ENCODE measurements around the gene FADS2. TPM values are rescaled to one million over a fixed set of nuclear protein-coding genes. Genes with fewer than 3 reads are reported as not detected.

The FADS2 gene
- total and polyA plus RNA-seq, 5 donors from 2014 or later = 0.23 to 19.7 (median 7.1) TPM; not detected in 1

DNA sequence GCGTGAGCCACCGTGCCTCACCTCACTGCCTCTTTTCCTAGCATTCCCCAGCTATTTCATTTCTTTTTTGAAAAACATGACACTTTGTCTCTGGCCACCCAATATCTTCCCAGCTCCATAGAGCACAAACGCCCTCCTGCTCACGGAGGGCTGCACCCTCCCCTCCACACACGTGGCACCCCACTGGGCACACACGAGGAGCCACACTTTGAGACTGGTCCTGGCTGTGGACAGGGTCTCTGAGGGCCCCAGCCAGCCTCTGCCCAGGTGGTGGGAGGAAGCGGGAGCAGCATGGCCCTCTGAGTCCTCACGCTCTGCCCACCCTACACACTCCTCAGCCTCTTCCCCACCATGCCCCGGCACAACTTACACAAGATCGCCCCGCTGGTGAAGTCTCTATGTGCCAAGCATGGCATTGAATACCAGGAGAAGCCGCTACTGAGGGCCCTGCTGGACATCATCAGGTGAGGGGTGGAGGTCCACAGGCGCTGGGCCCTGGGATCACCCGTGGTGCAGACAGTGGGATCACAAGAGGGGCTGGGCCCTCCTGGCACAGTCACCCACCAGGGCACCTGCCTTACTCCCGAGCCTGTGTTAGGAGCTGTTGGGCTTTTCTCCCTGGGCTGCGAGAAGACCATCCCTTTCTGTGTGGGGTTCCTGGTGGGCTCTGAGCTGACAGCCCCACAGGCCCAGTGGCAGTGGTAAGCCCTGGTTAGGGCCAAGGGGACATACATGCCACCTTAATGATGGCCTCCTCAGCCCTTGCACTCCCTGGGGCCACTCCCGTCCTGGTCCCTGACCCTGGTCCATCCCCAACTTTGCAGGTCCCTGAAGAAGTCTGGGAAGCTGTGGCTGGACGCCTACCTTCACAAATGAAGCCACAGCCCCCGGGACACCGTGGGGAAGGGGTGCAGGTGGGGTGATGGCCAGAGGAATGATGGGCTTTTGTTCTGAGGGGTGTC is 37.0 kb downstream of the FADS2 start:
- Mint-ChIP-seq H3K9me3 (peaks cover 0 to 1% (median 0%) of the 10 kb centered on the region in 7 donors), H3K4me1 (no peaks in the 10 kb centered on the region), H3K4me3 (no peak overlapping the region), H3K36me3 (no peaks in the 10 kb centered on the region), H3K27me3 (no peaks in the 10 kb centered on the region), H3K27ac (no peak overlapping the region)
- H3K27me3 ChIP-seq (ENCODE audit: control insufficient read depth, insufficient read depth, low read length) = no peaks in the 10 kb centered on the region
- ATAC-seq (ENCODE audit: low read depth in 2 of 2) (no peak), DNase-seq (no peak)
- H3K36me3 ChIP-seq (ENCODE audit: control insufficient read depth, insufficient read depth, low read length) = no peaks in the 10 kb centered on the region
- H3K4me1 ChIP-seq (ENCODE audit: control insufficient read depth, insufficient read depth, low read length, poor library complexity, severe bottlenecking) = no peaks in the 10 kb centered on the region
- no peaks in the 10 kb centered on the region for H3K9me3 ChIP-seq (ENCODE audit: control insufficient read depth in 2 of 2, low read length in 2 of 2)
- H3K4me3 ChIP-seq (ENCODE audit: low read depth, low read length) = no peak overlapping the region
- no peak overlapping the region for H3K27ac ChIP-seq (ENCODE audit: insufficient read depth, low read length, poor library complexity, severe bottlenecking)

DNA sequence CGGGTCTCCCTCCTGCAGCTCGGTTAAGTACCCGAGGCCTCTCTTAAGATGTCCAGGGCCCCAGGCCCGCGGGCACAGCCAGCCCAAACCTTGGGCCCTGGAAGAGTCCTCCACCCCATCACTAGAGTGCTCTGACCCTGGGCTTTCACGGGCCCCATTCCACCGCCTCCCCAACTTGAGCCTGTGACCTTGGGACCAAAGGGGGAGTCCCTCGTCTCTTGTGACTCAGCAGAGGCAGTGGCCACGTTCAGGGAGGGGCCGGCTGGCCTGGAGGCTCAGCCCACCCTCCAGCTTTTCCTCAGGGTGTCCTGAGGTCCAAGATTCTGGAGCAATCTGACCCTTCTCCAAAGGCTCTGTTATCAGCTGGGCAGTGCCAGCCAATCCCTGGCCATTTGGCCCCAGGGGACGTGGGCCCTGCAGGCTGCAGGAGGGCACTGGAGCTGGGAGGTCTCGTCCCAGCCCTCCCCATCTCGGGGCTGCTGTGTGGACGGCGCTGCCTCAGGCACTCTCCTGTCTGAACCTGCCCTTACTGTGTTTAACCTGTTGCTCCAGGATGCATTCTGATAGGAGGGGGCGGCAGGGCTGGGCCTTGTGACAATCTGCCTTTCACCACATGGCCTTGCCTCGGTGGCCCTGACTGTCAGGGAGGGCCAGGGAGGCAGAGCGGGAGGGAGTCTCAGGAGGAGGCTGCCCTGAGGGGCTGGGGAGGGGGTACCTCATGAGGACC is 38.3 kb downstream of the FADS2 start:
- Mint-ChIP-seq H3K4me1 (peaks cover 0 to 7% (median 2%) of the 10 kb centered on the region in 4 donors), H3K36me3 (no peaks in the 10 kb centered on the region), H3K9me3 (peaks cover 0 to 1% (median 0%) of the 10 kb centered on the region in 7 donors), H3K4me3 (no peak overlapping the region), H3K27ac (no peak overlapping the region), H3K27me3 (peaks cover 5% of the 10 kb centered on the region)
- no peak overlapping the region for H3K27ac ChIP-seq (ENCODE audit: insufficient read depth, low read length, poor library complexity, severe bottlenecking)
- no peak for ATAC-seq (ENCODE audit: low read depth in 2 of 2)
- no peak overlapping the region for H3K4me3 ChIP-seq (ENCODE audit: low read depth, low read length)
- H3K36me3 ChIP-seq (ENCODE audit: control insufficient read depth, insufficient read depth, low read length) = no peaks in the 10 kb centered on the region
- DNase-seq = no peak
- H3K9me3 ChIP-seq (ENCODE audit: control insufficient read depth in 2 of 2, low read length in 2 of 2) = no peaks in the 10 kb centered on the region
- H3K4me1 ChIP-seq (ENCODE audit: control insufficient read depth, insufficient read depth, low read length, poor library complexity, severe bottlenecking) = peaks cover 5% of the 10 kb centered on the region
- no peaks in the 10 kb centered on the region for H3K27me3 ChIP-seq (ENCODE audit: control insufficient read depth, insufficient read depth, low read length)

GRCh38 chr11:61866958-61867343 is 38.9 kb downstream of the FADS2 start:
- peaks cover 5% of the 10 kb centered on the region for H3K27me3 Mint-ChIP-seq
- no peaks in the 10 kb centered on the region for H3K9me3 ChIP-seq (ENCODE audit: control insufficient read depth in 2 of 2, low read length in 2 of 2)
- H3K9me3 Mint-ChIP-seq = peaks cover 0 to 1% (median 0%) of the 10 kb centered on the region in 7 donors
- no peak overlapping the region for H3K4me3 ChIP-seq (ENCODE audit: low read depth, low read length)
- H3K4me1 ChIP-seq (ENCODE audit: control insufficient read depth, insufficient read depth, low read length, poor library complexity, severe bottlenecking) = peaks cover 5% of the 10 kb centered on the region
- DNase-seq (no peak), ATAC-seq (ENCODE audit: low read depth in 2 of 2) (no peak)
- no peak overlapping the region for H3K27ac Mint-ChIP-seq
- H3K27me3 ChIP-seq (ENCODE audit: control insufficient read depth, insufficient read depth, low read length) = no peaks in the 10 kb centered on the region
- H3K4me1 Mint-ChIP-seq = peaks cover 0 to 7% (median 2%) of the 10 kb centered on the region in 4 donors
- no peaks in the 10 kb centered on the region for H3K36me3 Mint-ChIP-seq
- no peak overlapping the region for H3K4me3 Mint-ChIP-seq
- H3K27ac ChIP-seq (ENCODE audit: insufficient read depth, low read length, poor library complexity, severe bottlenecking) = no peak overlapping the region
- H3K36me3 ChIP-seq (ENCODE audit: control insufficient read depth, insufficient read depth, low read length) = no peaks in the 10 kb centered on the region

DNA sequence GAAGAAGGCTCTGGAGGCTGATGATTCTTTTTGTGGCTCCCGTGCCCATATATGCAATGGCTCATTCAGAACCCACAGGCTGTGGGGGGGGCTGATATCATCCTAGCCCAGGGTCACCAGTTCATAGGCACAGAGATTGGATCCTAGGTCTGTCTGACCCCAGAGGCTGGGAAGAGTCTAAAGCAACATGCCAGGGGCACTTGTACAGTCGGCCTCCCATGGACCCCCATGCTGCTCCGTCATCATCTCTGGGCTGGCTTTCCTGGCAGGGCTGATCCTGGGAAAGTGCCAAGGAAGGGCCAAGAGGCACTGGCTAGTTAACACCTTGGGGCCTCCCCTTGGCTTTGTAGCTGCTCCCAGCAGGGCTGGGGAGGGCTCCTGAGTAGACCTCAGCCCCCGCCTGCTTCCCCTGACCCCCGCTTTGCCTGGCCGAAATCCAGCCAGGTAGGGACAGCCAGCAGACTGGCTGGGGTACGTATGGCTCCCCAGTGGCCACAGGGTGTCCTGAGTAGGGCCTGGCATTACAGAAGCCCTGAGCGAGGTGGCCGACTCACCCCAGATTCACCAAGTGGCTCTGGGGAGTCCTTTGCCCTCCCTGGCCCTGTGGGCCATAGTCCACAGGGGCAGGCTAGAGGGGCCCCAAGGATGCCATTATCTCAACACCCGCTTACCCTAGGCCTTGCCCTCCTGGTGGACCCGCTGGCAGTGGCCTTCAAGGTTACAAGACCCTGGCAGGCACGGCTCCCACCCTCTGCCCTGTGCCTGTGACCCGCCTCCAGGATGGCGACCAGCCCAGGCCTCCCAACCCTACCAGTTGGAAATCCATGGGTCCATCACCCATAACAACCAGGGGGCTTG is 40.7 kb downstream of the FADS2 start:
- H3K27ac Mint-ChIP-seq = no peak overlapping the region
- peaks cover 0 to 1% (median 0%) of the 10 kb centered on the region in 7 donors for H3K9me3 Mint-ChIP-seq
- peaks cover 0 to 7% (median 2%) of the 10 kb centered on the region in 4 donors for H3K4me1 Mint-ChIP-seq
- H3K4me3 Mint-ChIP-seq = no peak overlapping the region
- Histone ChIP-seq H3K27me3 (ENCODE audit: control insufficient read depth, insufficient read depth, low read length) (no peaks in the 10 kb centered on the region), H3K27ac (ENCODE audit: insufficient read depth, low read length, poor library complexity, severe bottlenecking) (no peak overlapping the region), H3K4me1 (ENCODE audit: control insufficient read depth, insufficient read depth, low read length, poor library complexity, severe bottlenecking) (peaks cover 5% of the 10 kb centered on the region), H3K36me3 (ENCODE audit: control insufficient read depth, insufficient read depth, low read length) (no peaks in the 10 kb centered on the region), H3K4me3 (ENCODE audit: low read depth, low read length) (no peak overlapping the region), H3K9me3 (ENCODE audit: control insufficient read depth in 2 of 2, low read length in 2 of 2) (no peaks in the 10 kb centered on the region)
- DNase-seq (no peak), ATAC-seq (ENCODE audit: low read depth in 2 of 2) (no peak)
- peaks cover 5% of the 10 kb centered on the region for H3K27me3 Mint-ChIP-seq
- no peaks in the 10 kb centered on the region for H3K36me3 Mint-ChIP-seq

DNA sequence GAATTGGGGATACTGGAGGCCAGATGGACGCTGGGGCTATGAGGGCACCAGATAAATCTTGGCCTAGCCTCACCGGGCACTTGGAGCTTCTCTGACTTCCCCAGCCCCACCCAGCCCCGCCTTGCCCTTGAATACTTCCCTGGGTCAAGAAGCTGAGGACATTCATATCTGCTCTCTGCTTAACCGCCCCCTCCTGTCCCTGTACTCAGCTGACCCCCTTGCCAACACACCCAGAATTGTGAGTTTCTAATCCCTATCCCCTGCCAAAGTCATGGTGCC is 41.3 kb downstream of the FADS2 start:
- H3K4me3 Mint-ChIP-seq = no peak overlapping the region
- H3K9me3 ChIP-seq (ENCODE audit: control insufficient read depth in 2 of 2, low read length in 2 of 2) = no peaks in the 10 kb centered on the region
- no peak overlapping the region for H3K4me3 ChIP-seq (ENCODE audit: low read depth, low read length)
- ATAC-seq (ENCODE audit: low read depth in 2 of 2) (no peak), DNase-seq (no peak)
- H3K4me1 ChIP-seq (ENCODE audit: control insufficient read depth, insufficient read depth, low read length, poor library complexity, severe bottlenecking) = peaks cover 5% of the 10 kb centered on the region
- H3K4me1 Mint-ChIP-seq = peaks cover 0 to 7% (median 2%) of the 10 kb centered on the region in 4 donors
- H3K36me3 Mint-ChIP-seq = no peaks in the 10 kb centered on the region
- no peaks in the 10 kb centered on the region for H3K36me3 ChIP-seq (ENCODE audit: control insufficient read depth, insufficient read depth, low read length)
- H3K9me3 Mint-ChIP-seq = peaks cover 0 to 1% (median 0%) of the 10 kb centered on the region in 7 donors
- H3K27me3 Mint-ChIP-seq = peaks cover 5% of the 10 kb centered on the region
- H3K27ac Mint-ChIP-seq = no peak overlapping the region
- H3K27ac ChIP-seq (ENCODE audit: insufficient read depth, low read length, poor library complexity, severe bottlenecking) = no peak overlapping the region
- no peaks in the 10 kb centered on the region for H3K27me3 ChIP-seq (ENCODE audit: control insufficient read depth, insufficient read depth, low read length)

GRCh38 chr11:61869708-61870451 is 41.8 kb downstream of the FADS2 start:
- H3K27me3 ChIP-seq (ENCODE audit: control insufficient read depth, insufficient read depth, low read length) = no peaks in the 10 kb centered on the region
- no peak overlapping the region for H3K4me3 Mint-ChIP-seq
- peaks cover 0 to 1% (median 0%) of the 10 kb centered on the region in 7 donors for H3K9me3 Mint-ChIP-seq
- no peak for ATAC-seq (ENCODE audit: low read depth in 2 of 2)
- H3K4me1 Mint-ChIP-seq = peaks cover 0 to 7% (median 2%) of the 10 kb centered on the region in 4 donors
- no peaks in the 10 kb centered on the region for H3K36me3 ChIP-seq (ENCODE audit: control insufficient read depth, insufficient read depth, low read length)
- H3K9me3 ChIP-seq (ENCODE audit: control insufficient read depth in 2 of 2, low read length in 2 of 2) = no peaks in the 10 kb centered on the region
- peaks cover 7% of the 10 kb centered on the region for H3K27me3 Mint-ChIP-seq
- H3K27ac Mint-ChIP-seq = no peak overlapping the region
- DNase-seq = no peak
- H3K4me3 ChIP-seq (ENCODE audit: low read depth, low read length) = no peak overlapping the region
- H3K36me3 Mint-ChIP-seq = no peaks in the 10 kb centered on the region
- H3K4me1 ChIP-seq (ENCODE audit: control insufficient read depth, insufficient read depth, low read length, poor library complexity, severe bottlenecking) = peaks cover 5% of the 10 kb centered on the region
- H3K27ac ChIP-seq (ENCODE audit: insufficient read depth, low read length, poor library complexity, severe bottlenecking) = no peak overlapping the region

GRCh38 chr11:61870541-61871031 is 42.5 kb downstream of the FADS2 start:
- Mint-ChIP-seq H3K4me3 (no peak overlapping the region), H3K27ac (no peak overlapping the region), H3K4me1 (peaks cover 0 to 7% (median 2%) of the 10 kb centered on the region in 4 donors), H3K27me3 (peaks cover 9% of the 10 kb centered on the region), H3K9me3 (peaks cover 0 to 1% (median 0%) of the 10 kb centered on the region in 7 donors), H3K36me3 (no peaks in the 10 kb centered on the region)
- H3K9me3 ChIP-seq (ENCODE audit: control insufficient read depth in 2 of 2, low read length in 2 of 2) = no peaks in the 10 kb centered on the region
- peaks cover 5% of the 10 kb centered on the region for H3K4me1 ChIP-seq (ENCODE audit: control insufficient read depth, insufficient read depth, low read length, poor library complexity, severe bottlenecking)
- no peaks in the 10 kb centered on the region for H3K36me3 ChIP-seq (ENCODE audit: control insufficient read depth, insufficient read depth, low read length)
- no peak overlapping the region for H3K4me3 ChIP-seq (ENCODE audit: low read depth, low read length)
- DNase-seq (no peak), ATAC-seq (ENCODE audit: low read depth in 2 of 2) (no peak)
- H3K27me3 ChIP-seq (ENCODE audit: control insufficient read depth, insufficient read depth, low read length) = no peaks in the 10 kb centered on the region
- no peak overlapping the region for H3K27ac ChIP-seq (ENCODE audit: insufficient read depth, low read length, poor library complexity, severe bottlenecking)

Measured in CD4-positive, CD25-positive, alpha-beta regulatory T cell (primary cell).